ENCODE measurements around the gene SLC34A3.

GRCh38 chr9:137198051-137198901 lies 32.4 kb upstream of the SLC34A3 start:
- TF ChIP-seq CTCF (IDR thresholded peaks at IDR 0.05; ENCODE audit: insufficient read depth, low read length): no peak
- TF ChIP-seq POLR2AphosphoS5 (IDR thresholded peaks at IDR 0.05; ENCODE audit: low read depth): no peak
- no peak for TF ChIP-seq GABPA (IDR thresholded peaks at IDR 0.05; ENCODE audit: low read depth)
- no peak for TF ChIP-seq SPI1 (IDR thresholded peaks at IDR 0.05; ENCODE audit: borderline replicate concordance, low read depth)
- no peak for TF ChIP-seq REST (IDR thresholded peaks at IDR 0.05; ENCODE audit: insufficient replicate concordance, low read depth)

All from HL-60 (cell line).